HG02623 (cell line): ENCODE data around the gene KIF17.
"Not testable (repeated sequence)": the region's sequence is repeated elsewhere in the genome, so short reads cannot be mapped to it uniquely, and the experiment has no call there.

ENCODE experiments used
- ATAC-seq: cut with Tn5 transposase; IDR thresholded peaks from one replicate; pipeline ENCODE4 v1.9.1; 2021; ENCODE audit warnings: moderate library complexity; ENCODE audit not compliant: unreplicated experiment

The KIF17 gene

GRCh38 chr1:20693623-20694022 lies 24.2 kb downstream of the KIF17 start:
- ATAC-seq: no peak

GRCh38 chr1:20691872-20692271 lies 25.9 kb downstream of the KIF17 start:
- ATAC-seq: no peak

GRCh38 chr1:20689645-20690056 lies 28.2 kb downstream of the KIF17 start:
- no peak for ATAC-seq

- ATAC-seq: no peak
Observed at GRCh38 chr1:20686883-20687725, 30.7 kb downstream of the KIF17 start.

GRCh38 chr1:20685741-20686140 lies 32.1 kb downstream of the KIF17 start:
- no peak for ATAC-seq

- ATAC-seq: no peak
Observed at GRCh38 chr1:20685099-20685662, 32.6 kb downstream of the KIF17 start.

GRCh38 chr1:20684651-20685050 lies 33.2 kb downstream of the KIF17 start:
- no peak for ATAC-seq

GRCh38 chr1:20684050-20684620 lies 33.7 kb downstream of the KIF17 start:
- no peak for ATAC-seq

- no peak for ATAC-seq
Observed at GRCh38 chr1:20683614-20684013, 34.2 kb downstream of the KIF17 start.

- ATAC-seq: no peak
Observed at GRCh38 chr1:20682571-20683236, 35.1 kb downstream of the KIF17 start.

- ATAC-seq: no peak
Observed at GRCh38 chr1:20681999-20682398, 35.8 kb downstream of the KIF17 start.

GRCh38 chr1:20680269-20680668 lies 37.5 kb downstream of the KIF17 start:
- no peak for ATAC-seq

GRCh38 chr1:20678599-20678998 lies 39.2 kb downstream of the KIF17 start:
- no peak for ATAC-seq

GRCh38 chr1:20673626-20674025 lies 44.2 kb downstream of the KIF17 start:
- ATAC-seq: not testable (repeated sequence)

- no peak for ATAC-seq
Observed at GRCh38 chr1:20672265-20672632, 45.6 kb downstream of the KIF17 start.

GRCh38 chr1:20670936-20671335 lies 46.9 kb downstream of the KIF17 start:
- ATAC-seq: no peak

GRCh38 chr1:20668581-20668980 lies 49.2 kb downstream of the KIF17 start:
- ATAC-seq: no peak

GRCh38 chr1:20666804-20667203 lies 51.0 kb downstream of the KIF17 start:
- no peak for ATAC-seq

- no peak for ATAC-seq
Observed at GRCh38 chr1:20666146-20666545, 51.7 kb downstream of the KIF17 start.

GRCh38 chr1:20665726-20666125 lies 52.1 kb downstream of the KIF17 start:
- no peak for ATAC-seq

GRCh38 chr1:20663969-20664715 lies 53.7 kb downstream of the KIF17 start:
- ATAC-seq: no peak
